MM.1S (cell line): ENCODE results near the gene CYSTM1.

Source experiments
- DNase-seq: peaks from one replicate; pipeline ENCODE4 v3.0.0-alpha.2; 2015
- H2AFZ ChIP-seq: fragments of 300-600 bp; sonication (generic); 2 replicates; pipeline ENCODE4 v1.6.0; 2016; ENCODE audit warnings: antibody characterized with exemption, low read length
- H3F3A ChIP-seq: fragments of 300-600 bp; sonication (generic); 2 replicates; pipeline ENCODE4 v1.6.1; 2016; ENCODE audit warnings: mild to moderate bottlenecking, antibody characterized with exemption, low read length, moderate library complexity, mixed read lengths; ENCODE audit not compliant: insufficient read depth
- H3K27ac ChIP-seq: fragments of 300-600 bp; sonication (generic); 2 replicates; pipeline ENCODE4 v1.5.1; 2016; ENCODE audit warnings: mild to moderate bottlenecking, low read length
- H3K27me3 ChIP-seq: fragments of 300-600 bp; sonication (generic); replicated peaks from 2 replicates; pipeline ENCODE4 v1.6.0; 2016; ENCODE audit warnings: low read length; ENCODE audit not compliant: insufficient read depth
- H3K36me3 ChIP-seq: fragments of 300-600 bp; sonication (generic); replicated peaks from 2 replicates; pipeline ENCODE4 v1.6.1; 2016; ENCODE audit warnings: mild to moderate bottlenecking, low read length, mixed read lengths; ENCODE audit not compliant: insufficient read depth
- H3K4me1 ChIP-seq: fragments of 300-600 bp; sonication (generic); 2 replicates; pipeline ENCODE4 v1.6.1; 2016; ENCODE audit warnings: low read length, mixed read lengths
- H3K4me2 ChIP-seq: fragments of 300-600 bp; sonication (generic); 2 replicates; pipeline ENCODE4 v1.6.0; 2016; ENCODE audit warnings: low read depth, low read length
- H3K4me3 ChIP-seq: fragments of 300-600 bp; sonication (generic); 2 replicates; pipeline ENCODE4 v1.5.1; 2016; ENCODE audit warnings: low read length, mixed read lengths
- H3K79me2 ChIP-seq: fragments of 300-600 bp; sonication (generic); 2 replicates; pipeline ENCODE4 v1.6.1; 2016; ENCODE audit warnings: mixed run types, low read length, mixed read lengths
- H3K9ac ChIP-seq: fragments of 300-600 bp; sonication (generic); 2 replicates; pipeline ENCODE4 v1.6.1; 2016; ENCODE audit warnings: low read length, mixed read lengths
- H3K9me2 ChIP-seq: fragments of 300-600 bp; sonication (generic); replicated peaks from 2 replicates; pipeline ENCODE4 v1.6.1; 2016; ENCODE audit warnings: mild to moderate bottlenecking, low read length, mixed read lengths; ENCODE audit not compliant: insufficient read depth
- H3K9me3 ChIP-seq: fragments of 300-600 bp; sonication (generic); replicated peaks from 2 replicates; pipeline ENCODE4 v1.6.1; 2016; ENCODE audit warnings: mild to moderate bottlenecking, low read length, mixed read lengths; ENCODE audit not compliant: insufficient read depth
- H4K20me1 ChIP-seq: fragments of 300-600 bp; sonication (generic); 2 replicates; pipeline ENCODE4 v1.6.1; 2016; ENCODE audit warnings: mild to moderate bottlenecking, low read length, moderate library complexity, mixed read lengths; ENCODE audit not compliant: insufficient read depth
- CTCF ChIP-seq: fragments of 300-600 bp; sonication (generic); IDR thresholded peaks from 2 replicates; pipeline ENCODE4 v1.5.1; 2016; ENCODE audit warnings: antibody characterized with exemption, low read length, mixed read lengths
- EZH2 ChIP-seq: fragments of 300-600 bp; sonication (generic); optimal IDR thresholded peaks from 2 replicates; pipeline ENCODE3; 2017; ENCODE audit warnings: low read depth, mild to moderate bottlenecking, antibody characterized with exemption, low read length, mixed read lengths
- EZH2phosphoT487 ChIP-seq: fragments of 300-600 bp; sonication (generic); IDR thresholded peaks from 2 replicates; pipeline ENCODE4 v1.6.1; 2018; ENCODE audit warnings: antibody characterized with exemption, low read length

CYSTM1 gene

DNA sequence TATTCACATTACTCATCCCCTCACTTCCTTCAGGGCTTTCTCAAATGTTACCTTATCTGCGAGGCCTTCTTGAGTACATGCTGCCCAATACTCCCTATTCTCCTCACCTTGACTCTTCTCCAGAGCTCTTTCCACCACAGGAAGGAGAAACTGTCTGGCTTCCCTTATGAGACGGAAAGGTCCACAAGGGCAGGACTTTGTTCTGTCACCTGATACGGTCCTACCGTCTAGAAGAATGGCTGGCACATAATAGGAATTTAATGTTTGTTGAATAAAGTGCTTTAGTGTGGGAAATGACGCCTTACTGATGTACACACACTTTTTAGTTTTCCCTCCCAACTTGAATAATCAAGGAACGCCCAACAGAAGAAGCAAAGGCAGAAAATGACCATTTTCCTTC, 75.4 kb downstream of the CYSTM1 start:
- H3K9ac ChIP-seq: no peak overlapping the region
- TF ChIP-seq CTCF (no peak), EZH2 (no peak), EZH2phosphoT487 (no peak)
- peaks cover 41% of the 10 kb centered on the region for H3K4me1 ChIP-seq
- no peak overlapping the region for H3K4me2 ChIP-seq
- H3K79me2 ChIP-seq: peaks cover 54% of the 10 kb centered on the region
- H3K27me3 ChIP-seq: no peaks in the 10 kb centered on the region
- H3K27ac ChIP-seq: no peak overlapping the region
- no peaks in the 10 kb centered on the region for H3K36me3 ChIP-seq
- H3K9me3 ChIP-seq: no peaks in the 10 kb centered on the region
- H4K20me1 ChIP-seq: no peaks in the 10 kb centered on the region
- no peak for DNase-seq
- H3K9me2 ChIP-seq: no peaks in the 10 kb centered on the region
- H2AFZ ChIP-seq: no peak overlapping the region
- no peak overlapping the region for H3K4me3 ChIP-seq
- peaks cover 28% of the 10 kb centered on the region for H3F3A ChIP-seq

DNA sequence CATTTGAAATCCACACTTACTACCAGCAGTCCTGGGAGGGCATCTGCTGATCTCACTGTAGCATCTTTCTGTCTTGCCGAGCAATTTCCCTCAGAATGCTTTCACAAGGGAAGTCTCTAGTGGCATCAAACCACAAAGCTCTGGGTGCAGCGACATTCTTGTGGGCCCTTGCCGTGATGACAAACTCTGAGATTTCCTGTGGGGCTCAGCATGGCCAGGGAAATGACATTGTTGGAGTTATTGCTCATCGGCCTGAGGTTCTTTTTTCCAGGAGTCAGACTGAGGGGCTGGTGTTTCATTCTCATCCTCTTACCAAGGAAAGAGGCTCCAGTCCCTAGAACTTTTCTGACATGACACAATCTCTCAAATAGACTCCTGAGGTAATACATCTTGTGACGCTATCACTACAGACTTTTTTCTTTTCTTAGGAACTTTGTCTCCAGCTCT, 76.6 kb downstream of the CYSTM1 start:
- no peak overlapping the region for H3K4me3 ChIP-seq
- H3K27me3 ChIP-seq: no peaks in the 10 kb centered on the region
- H3K9ac ChIP-seq: peak overlapping the region; percentile 10; the same call in 1 of the 2 replicates
- no peaks in the 10 kb centered on the region for H3K9me2 ChIP-seq
- no peak overlapping the region for H2AFZ ChIP-seq
- H3K36me3 ChIP-seq: no peaks in the 10 kb centered on the region
- peaks cover 57% of the 10 kb centered on the region for H3K79me2 ChIP-seq
- H3K4me2 ChIP-seq: peak overlapping the region; percentile 66
- H4K20me1 ChIP-seq: no peaks in the 10 kb centered on the region
- peak overlapping the region; percentile 65 for H3K27ac ChIP-seq
- H3F3A ChIP-seq: peaks cover 28% of the 10 kb centered on the region
- DNase-seq: peak; percentile 94
- no peaks in the 10 kb centered on the region for H3K9me3 ChIP-seq
- TF ChIP-seq CTCF: no peak
- no peak for TF ChIP-seq EZH2
- no peak for TF ChIP-seq EZH2phosphoT487
- H3K4me1 ChIP-seq: peaks cover 41% of the 10 kb centered on the region

DNA sequence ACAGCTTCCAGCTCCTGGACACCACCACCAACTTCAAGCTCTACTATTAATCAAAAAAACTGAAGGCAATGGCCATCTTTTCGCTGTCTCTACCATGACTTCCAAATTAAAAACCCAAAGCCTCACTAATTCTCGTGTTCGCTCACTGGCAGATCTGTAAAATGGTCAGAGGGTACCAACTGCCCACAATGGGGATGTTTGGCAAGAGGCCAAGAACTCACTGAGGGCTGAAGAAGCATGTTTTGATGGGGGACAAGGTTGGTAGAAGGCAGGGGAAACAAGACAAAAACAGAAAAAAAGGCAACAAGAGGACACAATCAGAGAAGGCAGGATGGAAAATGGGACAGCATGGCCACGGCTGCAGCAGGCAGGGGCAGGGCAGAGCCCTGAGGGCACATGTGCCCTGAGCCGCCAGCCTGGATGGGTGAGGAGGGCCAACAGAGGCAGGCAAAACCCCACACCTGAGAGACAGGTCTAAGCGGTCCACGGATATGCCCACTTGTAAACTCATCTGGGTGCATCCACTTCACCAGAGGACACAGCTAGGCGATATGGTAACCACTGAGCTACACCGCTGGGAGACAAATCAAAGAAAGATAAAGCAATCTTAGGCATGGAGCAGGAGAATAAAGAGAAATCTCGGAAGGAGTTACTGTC, 77.6 kb downstream of the CYSTM1 start:
- H3K9ac ChIP-seq: no peak overlapping the region
- peaks cover 61% of the 10 kb centered on the region for H3K79me2 ChIP-seq
- H3F3A ChIP-seq: peaks cover 28% of the 10 kb centered on the region
- no peaks in the 10 kb centered on the region for H3K9me2 ChIP-seq
- H3K4me3 ChIP-seq: no peak overlapping the region
- H3K27ac ChIP-seq: peak overlapping the region; percentile 65
- H3K9me3 ChIP-seq: no peaks in the 10 kb centered on the region
- H3K4me2 ChIP-seq: peak overlapping the region; percentile 66
- no peaks in the 10 kb centered on the region for H4K20me1 ChIP-seq
- no peak for TF ChIP-seq EZH2
- TF ChIP-seq EZH2phosphoT487: no peak
- TF ChIP-seq CTCF: no peak
- peaks cover 41% of the 10 kb centered on the region for H3K4me1 ChIP-seq
- DNase-seq: no peak
- no peak overlapping the region for H2AFZ ChIP-seq
- no peaks in the 10 kb centered on the region for H3K36me3 ChIP-seq
- no peaks in the 10 kb centered on the region for H3K27me3 ChIP-seq
